ENCODE results near the gene IDS.

Gene IDS

DNA sequence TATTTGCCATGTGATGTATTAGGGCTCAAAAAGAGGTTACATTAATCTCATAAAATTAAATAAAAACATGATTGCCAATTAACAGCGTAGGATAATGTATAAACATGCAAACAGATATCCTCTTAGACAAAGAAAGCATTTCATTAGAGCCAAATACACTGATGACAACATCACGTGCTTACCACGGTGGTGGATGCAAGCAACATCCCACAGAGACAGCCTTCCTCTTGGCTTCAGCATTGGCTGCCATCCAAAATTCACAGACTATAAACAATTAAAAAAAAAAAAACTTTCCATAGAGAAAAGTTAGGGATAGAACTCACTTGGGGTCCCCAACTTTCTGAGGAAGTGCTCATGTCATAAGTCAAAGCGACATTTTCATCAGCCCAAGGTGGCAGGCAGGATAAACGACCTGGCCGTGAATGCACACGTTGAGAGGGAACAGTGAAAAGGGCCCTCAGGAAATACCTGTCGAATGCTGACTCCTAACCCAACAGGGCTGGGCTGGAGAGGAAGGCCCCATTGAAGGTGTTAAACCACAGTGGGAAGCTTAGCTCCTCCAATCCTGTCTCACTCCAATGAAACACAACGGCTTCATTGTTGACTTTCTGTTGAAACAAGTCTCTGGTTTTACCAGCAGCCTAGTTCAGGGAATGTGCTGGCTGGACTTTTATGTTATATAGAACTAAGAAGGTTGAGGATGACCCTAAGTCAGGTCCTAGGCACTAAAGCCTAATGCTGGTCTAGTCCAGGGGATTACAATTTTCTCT lies 48.4 kb downstream of the IDS start (continued):
- TF ChIP-seq ZNF548 (tag by site-specific recombination; IDR thresholded peaks at IDR 0.05), result no peak
- TF ChIP-seq ZNF658 (tag by site-specific recombination; IDR thresholded peaks at IDR 0.05), result no peak
- TF ChIP-seq SCRT2 (tag by site-specific recombination; IDR thresholded peaks at IDR 0.05), result no peak

DNA sequence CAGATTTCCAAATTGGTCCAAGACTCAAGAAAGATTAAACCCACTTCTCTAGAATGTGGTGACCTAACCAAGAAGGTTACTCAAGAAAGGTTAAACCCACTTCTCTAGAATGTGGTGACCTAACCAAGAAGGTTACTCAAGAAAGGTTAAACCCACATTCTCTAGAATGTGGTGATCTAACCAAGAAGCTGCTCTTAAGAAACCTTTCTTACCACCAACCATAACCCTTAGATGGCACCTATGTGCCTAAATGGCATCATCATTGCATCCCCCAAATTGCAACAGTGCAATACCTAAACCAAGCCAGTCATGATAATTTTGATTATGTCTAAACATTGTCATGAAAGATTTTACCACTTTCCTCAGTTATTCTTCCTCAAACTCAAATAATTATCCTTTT lies 49.2 kb downstream of the IDS start:
- no peak overlapping the region for H3K27ac ChIP-seq (ENCODE audit: extremely low read depth, low read depth, low read length)
- CTCF ChIA-PET, result no interaction called here
- no peak overlapping the region for H3K4me3 ChIP-seq (ENCODE audit: low read depth, low read length)
- no peaks in the 10 kb centered on the region for H3K9me3 ChIP-seq (ENCODE audit: control insufficient read depth, insufficient read depth, low read depth, low read length)
- no peaks in the 10 kb centered on the region for H3K4me1 ChIP-seq (ENCODE audit: control insufficient read depth, insufficient read depth, low read length)
- TF ChIP-seq ZNF677 (tag by site-specific recombination; IDR thresholded peaks at IDR 0.05) (no peak), ZNF426 (tag by site-specific recombination; IDR thresholded peaks at IDR 0.05) (no peak), OVOL3 (tag by site-specific recombination; IDR thresholded peaks at IDR 0.05) (no peak), ZNF10 (tag by site-specific recombination; IDR thresholded peaks at IDR 0.05) (no peak), ZNF555 (tag by site-specific recombination; conservative IDR thresholded peaks at IDR 0.05) (no peak), ZNF837 (tag by site-specific recombination; IDR thresholded peaks at IDR 0.05) (no peak), ZNF843 (tag by site-specific recombination; IDR thresholded peaks at IDR 0.05) (no peak), ZNF174 (tag by site-specific recombination; IDR thresholded peaks at IDR 0.05) (no peak), ZBTB1 (tag by site-specific recombination; IDR thresholded peaks at IDR 0.05) (no peak), ZNF292 (tag by site-specific recombination; IDR thresholded peaks at IDR 0.05; ENCODE audit: borderline replicate concordance, low read depth) (no peak)
- POLR2A ChIA-PET, result no interaction called here
- no peaks in the 10 kb centered on the region for H3K36me3 ChIP-seq (ENCODE audit: control insufficient read depth in 2 of 2, insufficient read depth in 1 of 2, low read length in 2 of 2)

DNA sequence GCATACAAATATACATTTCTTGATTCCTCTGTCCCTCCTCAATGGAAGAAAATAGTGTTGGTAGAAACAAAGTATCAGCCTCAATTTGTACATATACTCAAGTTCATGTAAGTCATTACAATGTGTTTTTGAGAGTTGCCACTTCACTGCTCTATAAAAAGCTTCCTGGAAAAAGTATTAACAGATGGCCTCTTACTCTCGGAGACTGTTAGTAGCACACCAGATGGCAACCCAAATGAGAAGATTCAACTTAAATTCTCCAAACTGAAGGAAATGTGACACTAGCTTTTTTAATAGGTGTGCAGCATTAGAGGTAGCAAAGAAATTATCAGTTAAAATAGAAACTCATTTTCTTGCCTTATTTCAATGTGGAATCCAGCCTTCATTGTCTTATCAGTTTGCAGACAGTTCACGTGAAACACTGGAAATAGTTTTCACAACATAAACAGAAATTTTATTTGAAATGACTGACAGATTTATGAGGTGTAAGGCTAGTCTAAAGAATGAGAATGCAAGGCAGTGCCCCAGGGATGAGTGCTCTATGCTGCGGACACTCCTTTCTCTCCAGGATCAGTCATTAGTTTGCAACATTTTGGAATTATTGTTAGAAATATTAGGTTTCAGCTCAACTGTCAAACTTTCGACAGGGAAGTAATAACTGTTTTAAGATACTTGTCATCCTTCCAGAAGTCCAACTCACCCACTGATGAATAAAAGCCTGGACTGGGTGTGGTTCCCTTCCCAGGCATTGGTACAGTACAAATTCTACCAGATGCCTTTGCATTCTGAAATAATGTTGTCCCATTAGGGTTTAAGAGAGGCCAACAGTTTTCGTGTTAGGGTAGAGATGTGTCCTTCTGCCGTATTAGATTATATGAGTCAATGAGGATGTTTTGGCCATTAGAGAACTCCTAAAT lies 50.9 kb downstream of the IDS start:
- H3K9me3 ChIP-seq (ENCODE audit: control insufficient read depth, insufficient read depth, low read depth, low read length), result peaks cover 3% of the 10 kb centered on the region
- no peaks in the 10 kb centered on the region for H3K4me1 ChIP-seq (ENCODE audit: control insufficient read depth, insufficient read depth, low read length)
- H3K36me3 ChIP-seq (ENCODE audit: control insufficient read depth in 2 of 2, insufficient read depth in 1 of 2, low read length in 2 of 2), result no peaks in the 10 kb centered on the region
- ChIA-PET CTCF (no interaction called here), POLR2A (no interaction called here)
- TF ChIP-seq SP3 (tag by site-specific recombination; IDR thresholded peaks at IDR 0.05) (no peak), ZNF23 (tag by site-specific recombination; IDR thresholded peaks at IDR 0.05; ENCODE audit: borderline replicate concordance) (no peak), ZBTB1 (tag by site-specific recombination; IDR thresholded peaks at IDR 0.05) (no peak), ZNF530 (tag by site-specific recombination; IDR thresholded peaks at IDR 0.05; ENCODE audit: low read depth) (no peak)
- TF ChIP-seq, protein P1, sequence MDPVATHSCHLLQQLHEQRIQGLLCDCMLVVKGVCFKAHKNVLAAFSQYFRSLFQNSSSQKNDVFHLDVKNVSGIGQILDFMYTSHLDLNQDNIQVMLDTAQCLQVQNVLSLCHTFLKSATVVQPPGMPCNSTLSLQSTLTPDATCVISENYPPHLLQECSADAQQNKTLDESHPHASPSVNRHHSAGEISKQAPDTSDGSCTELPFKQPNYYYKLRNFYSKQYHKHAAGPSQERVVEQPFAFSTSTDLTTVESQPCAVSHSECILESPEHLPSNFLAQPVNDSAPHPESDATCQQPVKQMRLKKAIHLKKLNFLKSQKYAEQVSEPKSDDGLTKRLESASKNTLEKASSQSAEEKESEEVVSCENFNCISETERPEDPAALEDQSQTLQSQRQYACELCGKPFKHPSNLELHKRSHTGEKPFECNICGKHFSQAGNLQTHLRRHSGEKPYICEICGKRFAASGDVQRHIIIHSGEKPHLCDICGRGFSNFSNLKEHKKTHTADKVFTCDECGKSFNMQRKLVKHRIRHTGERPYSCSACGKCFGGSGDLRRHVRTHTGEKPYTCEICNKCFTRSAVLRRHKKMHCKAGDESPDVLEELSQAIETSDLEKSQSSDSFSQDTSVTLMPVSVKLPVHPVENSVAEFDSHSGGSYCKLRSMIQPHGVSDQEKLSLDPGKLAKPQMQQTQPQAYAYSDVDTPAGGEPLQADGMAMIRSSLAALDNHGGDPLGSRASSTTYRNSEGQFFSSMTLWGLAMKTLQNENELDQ (tag by site-specific recombination; IDR thresholded peaks at IDR 0.05; ENCODE audit: low read depth), result no peak
- TF ChIP-seq, protein P2, sequence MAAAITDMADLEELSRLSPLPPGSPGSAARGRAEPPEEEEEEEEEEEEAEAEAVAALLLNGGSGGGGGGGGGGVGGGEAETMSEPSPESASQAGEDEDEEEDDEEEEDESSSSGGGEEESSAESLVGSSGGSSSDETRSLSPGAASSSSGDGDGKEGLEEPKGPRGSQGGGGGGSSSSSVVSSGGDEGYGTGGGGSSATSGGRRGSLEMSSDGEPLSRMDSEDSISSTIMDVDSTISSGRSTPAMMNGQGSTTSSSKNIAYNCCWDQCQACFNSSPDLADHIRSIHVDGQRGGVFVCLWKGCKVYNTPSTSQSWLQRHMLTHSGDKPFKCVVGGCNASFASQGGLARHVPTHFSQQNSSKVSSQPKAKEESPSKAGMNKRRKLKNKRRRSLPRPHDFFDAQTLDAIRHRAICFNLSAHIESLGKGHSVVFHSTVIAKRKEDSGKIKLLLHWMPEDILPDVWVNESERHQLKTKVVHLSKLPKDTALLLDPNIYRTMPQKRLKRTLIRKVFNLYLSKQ (tag by site-specific recombination; IDR thresholded peaks at IDR 0.05; ENCODE audit: borderline replicate concordance), result no peak
- TF ChIP-seq, protein P3, sequence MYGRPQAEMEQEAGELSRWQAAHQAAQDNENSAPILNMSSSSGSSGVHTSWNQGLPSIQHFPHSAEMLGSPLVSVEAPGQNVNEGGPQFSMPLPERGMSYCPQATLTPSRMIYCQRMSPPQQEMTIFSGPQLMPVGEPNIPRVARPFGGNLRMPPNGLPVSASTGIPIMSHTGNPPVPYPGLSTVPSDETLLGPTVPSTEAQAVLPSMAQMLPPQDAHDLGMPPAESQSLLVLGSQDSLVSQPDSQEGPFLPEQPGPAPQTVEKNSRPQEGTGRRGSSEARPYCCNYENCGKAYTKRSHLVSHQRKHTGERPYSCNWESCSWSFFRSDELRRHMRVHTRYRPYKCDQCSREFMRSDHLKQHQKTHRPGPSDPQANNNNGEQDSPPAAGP (tag by site-specific recombination; IDR thresholded peaks at IDR 0.05), result no peak
- TF ChIP-seq, protein P4, sequence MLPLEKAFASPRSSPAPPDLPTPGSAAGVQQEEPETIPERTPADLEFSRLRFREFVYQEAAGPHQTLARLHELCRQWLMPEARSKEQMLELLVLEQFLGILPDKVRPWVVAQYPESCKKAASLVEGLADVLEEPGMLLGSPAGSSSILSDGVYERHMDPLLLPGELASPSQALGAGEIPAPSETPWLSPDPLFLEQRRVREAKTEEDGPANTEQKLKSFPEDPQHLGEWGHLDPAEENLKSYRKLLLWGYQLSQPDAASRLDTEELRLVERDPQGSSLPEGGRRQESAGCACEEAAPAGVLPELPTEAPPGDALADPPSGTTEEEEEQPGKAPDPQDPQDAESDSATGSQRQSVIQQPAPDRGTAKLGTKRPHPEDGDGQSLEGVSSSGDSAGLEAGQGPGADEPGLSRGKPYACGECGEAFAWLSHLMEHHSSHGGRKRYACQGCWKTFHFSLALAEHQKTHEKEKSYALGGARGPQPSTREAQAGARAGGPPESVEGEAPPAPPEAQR (tag by site-specific recombination; IDR thresholded peaks at IDR 0.05), result no peak
- H3K27ac ChIP-seq (ENCODE audit: extremely low read depth, low read depth, low read length), result no peak overlapping the region
- no peak overlapping the region for H3K4me3 ChIP-seq (ENCODE audit: low read depth, low read length)

All from HEK293 (cell line).